Measurements from ENCODE around the gene OTX1.
"Not testable (repeated sequence)": the region's sequence is repeated elsewhere in the genome, so short reads cannot be mapped to it uniquely, and the experiment has no call there.

Gene OTX1

GRCh38 chr2:63059793-63060471 is 9.3 kb downstream of the OTX1 start:
- no peak for DNase-seq

DNA sequence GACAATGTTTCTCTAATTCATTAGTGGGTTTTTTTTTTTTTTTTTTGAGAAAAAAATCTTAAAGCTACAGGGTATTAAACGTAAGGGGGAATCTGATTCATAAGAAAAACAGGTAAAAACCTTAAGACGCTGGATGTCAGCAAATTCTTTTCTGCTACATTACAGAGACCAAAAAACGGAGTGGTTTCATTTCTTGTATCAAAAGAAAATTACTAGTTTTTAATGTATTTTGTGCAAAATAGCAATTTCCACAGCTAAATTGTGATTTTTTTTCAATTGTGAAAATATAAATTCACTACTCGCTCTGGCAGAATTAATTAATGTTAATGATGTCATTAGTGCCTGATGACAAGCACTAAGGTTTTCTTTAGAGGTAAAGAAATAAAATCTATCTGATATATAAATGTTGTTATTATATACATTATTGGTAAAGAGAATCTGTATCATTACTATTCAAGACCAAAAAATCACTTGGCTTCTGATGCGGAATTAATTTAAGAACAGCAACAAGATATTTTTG is 9.9 kb downstream of the OTX1 start:
- DNase-seq = no peak

GRCh38 chr2:63064197-63064596 is 13.6 kb downstream of the OTX1 start:
- no peak for DNase-seq

- DNase-seq = no peak
These were observed 14.0 kb downstream of the OTX1 start for GRCh38 chr2:63064661-63065060.

- no peak for DNase-seq
These were observed 15.6 kb downstream of the OTX1 start for GRCh38 chr2:63066265-63066664.

DNA sequence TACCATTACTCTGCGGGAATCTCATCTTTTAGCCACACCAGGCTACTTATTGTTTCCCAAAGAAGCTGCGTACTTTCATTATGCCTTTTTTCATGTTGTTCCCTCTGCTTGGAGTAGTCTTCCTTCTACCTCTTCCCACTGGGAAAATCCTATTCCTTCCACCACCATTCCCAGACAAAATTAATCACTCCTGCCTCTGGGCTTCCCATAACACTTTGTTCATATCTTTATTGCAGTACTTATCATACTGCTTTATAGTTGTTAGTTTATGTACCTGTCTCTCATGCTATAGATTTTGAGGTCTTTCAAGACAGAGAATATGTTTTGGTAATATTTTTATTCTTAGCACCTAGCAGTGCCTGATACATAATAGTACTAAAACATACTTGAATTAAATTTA is 16.2 kb downstream of the OTX1 start:
- no peak for DNase-seq

- DNase-seq = no peak
These were observed 21.0 kb downstream of the OTX1 start for GRCh38 chr2:63071664-63072063.

- DNase-seq = no peak
These were observed 23.4 kb downstream of the OTX1 start for GRCh38 chr2:63073994-63074393.

- DNase-seq = not testable (repeated sequence)
These were observed 23.8 kb downstream of the OTX1 start for GRCh38 chr2:63074399-63074798.

DNA sequence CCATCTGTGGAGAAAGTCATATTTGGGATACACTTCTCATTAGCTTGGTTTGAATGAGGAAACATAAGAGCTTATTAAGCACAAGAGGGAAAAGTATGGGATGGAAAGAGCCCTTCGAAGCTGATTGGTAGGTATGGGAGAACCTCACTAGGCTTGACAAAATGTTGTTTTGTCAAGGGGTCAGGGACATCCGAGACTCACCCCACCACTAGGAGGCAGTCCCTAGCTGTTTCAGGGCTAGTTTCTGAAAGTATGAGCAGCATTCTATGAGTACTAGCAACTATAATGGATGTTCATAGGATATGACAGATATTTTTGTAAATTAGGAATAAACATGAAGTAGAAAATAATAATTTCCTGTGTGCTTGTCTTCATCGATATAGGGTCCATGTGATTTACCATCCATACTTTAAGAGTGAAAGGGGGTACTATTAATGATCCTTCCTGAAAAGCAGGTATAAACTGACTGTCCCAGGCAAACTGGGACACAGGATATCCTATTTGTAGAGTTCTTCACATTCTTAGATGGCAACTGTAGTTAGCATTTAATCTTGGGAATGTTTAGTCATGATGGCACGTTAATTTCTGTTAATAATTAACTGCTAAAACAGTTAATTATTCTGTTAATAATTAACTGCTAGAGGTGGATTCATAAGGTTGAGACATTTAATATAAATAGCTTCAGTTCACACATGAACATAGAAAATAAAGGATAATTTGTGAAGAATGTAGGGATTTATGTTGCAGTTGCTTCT is 28.4 kb downstream of the OTX1 start:
- DNase-seq = no peak

GRCh38 chr2:63081404-63081803 is 30.8 kb downstream of the OTX1 start:
- DNase-seq = no peak

GRCh38 chr2:63086687-63087086 is 36.1 kb downstream of the OTX1 start:
- DNase-seq = no peak

DNA sequence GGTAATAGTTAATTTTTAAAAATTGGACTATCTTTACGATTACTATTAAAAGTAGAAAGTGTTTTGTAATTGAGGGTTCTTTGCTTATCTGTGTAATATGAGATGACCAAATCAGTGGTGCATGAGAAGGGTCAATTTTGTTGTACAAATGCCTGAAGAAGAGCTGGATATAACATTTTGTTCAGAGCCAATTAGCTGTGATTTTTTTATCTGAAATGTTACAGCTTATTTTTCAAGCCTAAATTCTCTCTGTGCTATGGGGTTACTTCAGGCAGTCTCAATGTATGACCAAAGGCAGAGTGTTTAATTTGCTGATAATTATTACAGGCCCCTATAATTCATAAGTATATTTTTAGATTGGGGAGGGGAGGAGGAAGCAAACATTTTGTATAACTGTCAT is 41.8 kb downstream of the OTX1 start:
- no peak for DNase-seq

- no peak for DNase-seq
These were observed 42.2 kb downstream of the OTX1 start for GRCh38 chr2:63092857-63093256.

- DNase-seq = no peak
These were observed 42.9 kb downstream of the OTX1 start for GRCh38 chr2:63093502-63093901.

GRCh38 chr2:63096491-63096890 is 45.9 kb downstream of the OTX1 start:
- no peak for DNase-seq

DNA sequence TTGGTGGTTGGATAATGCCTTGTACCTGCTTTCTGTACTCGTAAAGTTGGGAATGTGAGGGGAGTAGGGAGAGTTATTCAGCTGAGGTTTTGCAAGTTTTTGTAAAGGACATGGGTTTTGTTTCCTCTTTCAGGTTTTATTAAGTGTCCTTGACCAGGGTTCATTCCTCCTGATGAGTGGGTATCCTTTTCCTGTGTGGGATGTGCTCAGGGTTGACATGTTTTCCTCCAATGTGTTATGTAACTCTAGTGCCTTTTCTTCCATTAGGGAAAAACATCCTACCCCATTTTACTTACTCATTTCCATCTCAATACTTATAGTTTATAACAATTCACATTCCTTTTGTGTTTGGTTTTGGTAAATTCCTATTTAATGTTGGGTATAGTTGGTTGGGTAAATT is 48.4 kb downstream of the OTX1 start:
- DNase-seq = no peak

DNA sequence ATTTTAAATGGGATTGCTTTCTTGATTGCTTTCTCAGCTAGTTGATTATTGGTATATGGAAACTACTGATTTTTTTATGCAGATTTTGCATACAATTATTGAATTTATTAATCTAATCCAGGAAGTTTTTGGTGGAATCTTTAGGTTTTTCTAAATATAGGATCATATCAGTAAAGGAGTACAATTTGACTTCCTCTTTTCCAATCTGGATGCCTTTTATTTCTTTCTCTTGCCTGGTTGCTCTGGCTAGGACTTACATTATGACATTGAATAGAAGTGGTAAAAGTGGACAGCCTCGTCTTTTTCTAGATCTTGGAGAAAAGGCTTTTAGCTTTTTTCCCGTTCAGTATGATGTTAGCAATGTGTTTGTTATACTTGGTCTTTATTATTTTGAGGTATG is 51.3 kb downstream of the OTX1 start:
- DNase-seq = no peak

- no peak for DNase-seq
These were observed 53.9 kb downstream of the OTX1 start for GRCh38 chr2:63104482-63104881.

Data from CD4-positive, alpha-beta T cell treated with Interleukin-12 subunit alpha and Interleukin-12 subunit beta, for 1 hour (primary cell).